ENCODE data around the gene P4HB. TPM values are rescaled to one million over a fixed set of nuclear protein-coding genes. Genes with fewer than 3 reads are reported as not detected.

The P4HB gene
- total and polyA plus RNA-seq, 5 donors from 2014 or later: 186 to 231 (median 213) TPM

GRCh38 chr17:81854974-81855774 lies 5.2 kb downstream of the P4HB start:
- ATAC-seq (ENCODE audit: low read depth in 2 of 2): no peak
- H3K27me3 Mint-ChIP-seq: no peaks in the 10 kb centered on the region
- H3K27ac Mint-ChIP-seq: peak overlapping the region in 1 of 3 donors; percentile 26
- H3K27ac ChIP-seq (ENCODE audit: insufficient read depth, low read length, poor library complexity, severe bottlenecking): no peak overlapping the region
- H3K4me1 Mint-ChIP-seq: peaks cover 0 to 25% (median 4%) of the 10 kb centered on the region in 4 donors
- peaks cover 21% of the 10 kb centered on the region for H3K4me1 ChIP-seq (ENCODE audit: control insufficient read depth, insufficient read depth, low read length, poor library complexity, severe bottlenecking)
- H3K4me3 ChIP-seq (ENCODE audit: low read depth, low read length): no peak overlapping the region
- DNase-seq: peak in 1 of 3 donors; percentile 33
- no peaks in the 10 kb centered on the region for H3K9me3 Mint-ChIP-seq
- H3K27me3 ChIP-seq (ENCODE audit: control insufficient read depth, insufficient read depth, low read length): no peaks in the 10 kb centered on the region
- H3K36me3 Mint-ChIP-seq: peaks cover 7% of the 10 kb centered on the region
- H3K4me3 Mint-ChIP-seq: peak overlapping the region in 1 of 4 donors; percentile 84
- no peaks in the 10 kb centered on the region for H3K9me3 ChIP-seq (ENCODE audit: control insufficient read depth in 2 of 2, low read length in 2 of 2)
- H3K36me3 ChIP-seq (ENCODE audit: control insufficient read depth, insufficient read depth, low read length): peaks cover 50% of the 10 kb centered on the region

GRCh38 chr17:81852237-81852636 lies 8.1 kb downstream of the P4HB start:
- Mint-ChIP-seq H3K36me3 (peaks cover 3% of the 10 kb centered on the region), H3K4me1 (peaks cover 0 to 5% (median 2%) of the 10 kb centered on the region in 4 donors), H3K4me3 (no peak overlapping the region), H3K27ac (no peak overlapping the region), H3K27me3 (no peaks in the 10 kb centered on the region), H3K9me3 (no peaks in the 10 kb centered on the region)
- Histone ChIP-seq H3K27ac (ENCODE audit: insufficient read depth, low read length, poor library complexity, severe bottlenecking) (no peak overlapping the region), H3K27me3 (ENCODE audit: control insufficient read depth, insufficient read depth, low read length) (no peaks in the 10 kb centered on the region), H3K36me3 (ENCODE audit: control insufficient read depth, insufficient read depth, low read length) (peaks cover 44% of the 10 kb centered on the region), H3K4me3 (ENCODE audit: low read depth, low read length) (no peak overlapping the region), H3K9me3 (ENCODE audit: control insufficient read depth in 2 of 2, low read length in 2 of 2) (no peaks in the 10 kb centered on the region), H3K4me1 (ENCODE audit: control insufficient read depth, insufficient read depth, low read length, poor library complexity, severe bottlenecking) (no peaks in the 10 kb centered on the region)
- no peak for DNase-seq
- ATAC-seq (ENCODE audit: low read depth in 2 of 2): no peak

- no peak overlapping the region for H3K27ac Mint-ChIP-seq
- Histone ChIP-seq H3K36me3 (ENCODE audit: control insufficient read depth, insufficient read depth, low read length) (peaks cover 52% of the 10 kb centered on the region), H3K27ac (ENCODE audit: insufficient read depth, low read length, poor library complexity, severe bottlenecking) (no peak overlapping the region), H3K27me3 (ENCODE audit: control insufficient read depth, insufficient read depth, low read length) (no peaks in the 10 kb centered on the region), H3K9me3 (ENCODE audit: control insufficient read depth in 2 of 2, low read length in 2 of 2) (no peaks in the 10 kb centered on the region), H3K4me3 (ENCODE audit: low read depth, low read length) (no peak overlapping the region), H3K4me1 (ENCODE audit: control insufficient read depth, insufficient read depth, low read length, poor library complexity, severe bottlenecking) (no peaks in the 10 kb centered on the region)
- DNase-seq: no peak
- no peak overlapping the region for H3K4me3 Mint-ChIP-seq
- no peaks in the 10 kb centered on the region for H3K9me3 Mint-ChIP-seq
- peaks cover 0 to 5% (median 2%) of the 10 kb centered on the region in 4 donors for H3K4me1 Mint-ChIP-seq
- peaks cover 3% of the 10 kb centered on the region for H3K36me3 Mint-ChIP-seq
- ATAC-seq (ENCODE audit: low read depth in 2 of 2): no peak
- no peaks in the 10 kb centered on the region for H3K27me3 Mint-ChIP-seq
Observed at GRCh38 chr17:81851423-81851822, 8.9 kb downstream of the P4HB start.

- Histone ChIP-seq H3K4me1 (ENCODE audit: control insufficient read depth, insufficient read depth, low read length, poor library complexity, severe bottlenecking) (no peaks in the 10 kb centered on the region), H3K27ac (ENCODE audit: insufficient read depth, low read length, poor library complexity, severe bottlenecking) (no peak overlapping the region), H3K27me3 (ENCODE audit: control insufficient read depth, insufficient read depth, low read length) (no peaks in the 10 kb centered on the region), H3K36me3 (ENCODE audit: control insufficient read depth, insufficient read depth, low read length) (peaks cover 56% of the 10 kb centered on the region), H3K9me3 (ENCODE audit: control insufficient read depth in 2 of 2, low read length in 2 of 2) (no peaks in the 10 kb centered on the region), H3K4me3 (ENCODE audit: low read depth, low read length) (no peak overlapping the region)
- no peak for ATAC-seq (ENCODE audit: low read depth in 2 of 2)
- H3K4me3 Mint-ChIP-seq: no peak overlapping the region
- peaks cover 0 to 5% (median 2%) of the 10 kb centered on the region in 4 donors for H3K4me1 Mint-ChIP-seq
- DNase-seq: no peak
- H3K27me3 Mint-ChIP-seq: no peaks in the 10 kb centered on the region
- peaks cover 11% of the 10 kb centered on the region for H3K36me3 Mint-ChIP-seq
- H3K27ac Mint-ChIP-seq: no peak overlapping the region
- H3K9me3 Mint-ChIP-seq: no peaks in the 10 kb centered on the region
Observed at GRCh38 chr17:81849457-81849856, 10.9 kb downstream of the P4HB start.

GRCh38 chr17:81846743-81847689 lies 13.3 kb downstream of the P4HB start:
- Mint-ChIP-seq H3K36me3 (peaks cover 11% of the 10 kb centered on the region), H3K27me3 (no peaks in the 10 kb centered on the region), H3K9me3 (no peaks in the 10 kb centered on the region), H3K4me1 (no peaks in the 10 kb centered on the region), H3K27ac (no peak overlapping the region), H3K4me3 (no peak overlapping the region)
- Histone ChIP-seq H3K9me3 (ENCODE audit: control insufficient read depth in 2 of 2, low read length in 2 of 2) (no peaks in the 10 kb centered on the region), H3K27me3 (ENCODE audit: control insufficient read depth, insufficient read depth, low read length) (no peaks in the 10 kb centered on the region), H3K4me3 (ENCODE audit: low read depth, low read length) (no peak overlapping the region), H3K27ac (ENCODE audit: insufficient read depth, low read length, poor library complexity, severe bottlenecking) (no peak overlapping the region), H3K4me1 (ENCODE audit: control insufficient read depth, insufficient read depth, low read length, poor library complexity, severe bottlenecking) (no peaks in the 10 kb centered on the region), H3K36me3 (ENCODE audit: control insufficient read depth, insufficient read depth, low read length) (peaks cover 49% of the 10 kb centered on the region)
- DNase-seq (no peak), ATAC-seq (ENCODE audit: low read depth in 2 of 2) (no peak)

- H3K27ac ChIP-seq (ENCODE audit: insufficient read depth, low read length, poor library complexity, severe bottlenecking): no peak overlapping the region
- H3K36me3 Mint-ChIP-seq: peaks cover 9% of the 10 kb centered on the region
- H3K9me3 Mint-ChIP-seq: no peaks in the 10 kb centered on the region
Observed at GRCh38 chr17:81845881-81846742, 14.2 kb downstream of the P4HB start.

GRCh38 chr17:81845361-81845760 lies 15.0 kb downstream of the P4HB start:
- Mint-ChIP-seq H3K9me3 (no peaks in the 10 kb centered on the region), H3K27ac (no peak overlapping the region), H3K27me3 (no peaks in the 10 kb centered on the region), H3K36me3 (peaks cover 8% of the 10 kb centered on the region), H3K4me1 (no peaks in the 10 kb centered on the region), H3K4me3 (no peak overlapping the region)
- Histone ChIP-seq H3K4me3 (ENCODE audit: low read depth, low read length) (no peak overlapping the region), H3K4me1 (ENCODE audit: control insufficient read depth, insufficient read depth, low read length, poor library complexity, severe bottlenecking) (no peaks in the 10 kb centered on the region), H3K27me3 (ENCODE audit: control insufficient read depth, insufficient read depth, low read length) (no peaks in the 10 kb centered on the region), H3K36me3 (ENCODE audit: control insufficient read depth, insufficient read depth, low read length) (peaks cover 39% of the 10 kb centered on the region), H3K9me3 (ENCODE audit: control insufficient read depth in 2 of 2, low read length in 2 of 2) (no peaks in the 10 kb centered on the region), H3K27ac (ENCODE audit: insufficient read depth, low read length, poor library complexity, severe bottlenecking) (no peak overlapping the region)
- ATAC-seq (ENCODE audit: low read depth in 2 of 2) (peak in 1 of 2 donors; percentile 10), DNase-seq (no peak)

More at GRCh38 chr17:81845881-81846742, 14.2 kb downstream of the P4HB start:
- no peaks in the 10 kb centered on the region for H3K9me3 ChIP-seq (ENCODE audit: control insufficient read depth in 2 of 2, low read length in 2 of 2)
- H3K4me1 ChIP-seq (ENCODE audit: control insufficient read depth, insufficient read depth, low read length, poor library complexity, severe bottlenecking): no peaks in the 10 kb centered on the region
- no peaks in the 10 kb centered on the region for H3K27me3 ChIP-seq (ENCODE audit: control insufficient read depth, insufficient read depth, low read length)
- Mint-ChIP-seq H3K27ac (no peak overlapping the region), H3K4me3 (no peak overlapping the region), H3K4me1 (no peaks in the 10 kb centered on the region), H3K27me3 (no peaks in the 10 kb centered on the region)
- no peak overlapping the region for H3K4me3 ChIP-seq (ENCODE audit: low read depth, low read length)
- peaks cover 40% of the 10 kb centered on the region for H3K36me3 ChIP-seq (ENCODE audit: control insufficient read depth, insufficient read depth, low read length)
- DNase-seq (no peak), ATAC-seq (ENCODE audit: low read depth in 2 of 2) (no peak)
